Loucy (cell line): Measurements from ENCODE around the gene ADAMTS19.

Experiments
- H2AFZ ChIP-seq: fragments of 200-600 bp; sonication (generic); 2 replicates; pipeline ENCODE4 v1.6.0; 2016; ENCODE audit warnings: antibody characterized with exemption, mild to moderate bottlenecking, low read length, moderate library complexity
- H3F3A ChIP-seq: fragments of 200-600 bp; 2 replicates; pipeline ENCODE4 v1.6.0; 2016; ENCODE audit warnings: antibody characterized with exemption, low read depth, mild to moderate bottlenecking
- H3K27me3 ChIP-seq: fragments of 200-600 bp; sonication (generic); 2 replicates; pipeline ENCODE4 v1.6.1; 2014; ENCODE audit warnings: low read length, mild to moderate bottlenecking; ENCODE audit not compliant: insufficient read depth, poor library complexity, severe bottlenecking
- H3K36me3 ChIP-seq: fragments of 200-600 bp; sonication (generic); 2 replicates; pipeline ENCODE4 v1.6.1; 2016; ENCODE audit warnings: low read length; ENCODE audit not compliant: insufficient read depth
- H3K4me1 ChIP-seq: fragments of 200-600 bp; sonication (generic); 2 replicates; pipeline ENCODE4 v1.5.1; 2014; ENCODE audit warnings: low read length, mild to moderate bottlenecking; ENCODE audit not compliant: insufficient read depth, poor library complexity, severe bottlenecking
- H3K4me2 ChIP-seq: fragments of 200-600 bp; sonication (generic); 2 replicates; pipeline ENCODE4 v1.6.0; 2014; ENCODE audit warnings: antibody characterized with exemption, low read length, low read depth, mild to moderate bottlenecking; ENCODE audit not compliant: poor library complexity, severe bottlenecking
- H3K4me3 ChIP-seq: fragments of 200-600 bp; sonication (generic); 2 replicates; pipeline ENCODE4 v1.5.1; 2014; ENCODE audit warnings: low read length, mild to moderate bottlenecking, mixed read lengths; ENCODE audit not compliant: poor library complexity, severe bottlenecking
- H3K79me2 ChIP-seq: fragments of 200-600 bp; sonication (generic); 2 replicates; pipeline ENCODE4 v1.6.1; 2014; ENCODE audit warnings: low read length; ENCODE audit not compliant: insufficient read depth
- H3K9ac ChIP-seq: fragments of 200-600 bp; sonication (generic); 2 replicates; pipeline ENCODE4 v1.6.0; 2014; ENCODE audit warnings: mild to moderate bottlenecking, low read depth, low read length, moderate library complexity; ENCODE audit not compliant: poor library complexity, severe bottlenecking
- H3K9me2 ChIP-seq: fragments of 200-600 bp; sonication (generic); replicated peaks from 2 replicates; pipeline ENCODE4 v1.6.1; 2016; ENCODE audit warnings: low read depth, low read length, mixed read lengths
- H3K9me3 ChIP-seq: fragments of 200-600 bp; sonication (generic); 2 replicates; pipeline ENCODE4 v1.6.1; 2014; ENCODE audit warnings: mild to moderate bottlenecking, antibody characterized with exemption, low read length, low read depth; ENCODE audit not compliant: insufficient read depth
- H4K20me1 ChIP-seq: fragments of 200-600 bp; sonication (generic); 2 replicates; pipeline ENCODE4 v1.6.0; 2014; ENCODE audit warnings: antibody characterized with exemption, low read length, mild to moderate bottlenecking; ENCODE audit not compliant: insufficient read depth, poor library complexity, severe bottlenecking
- CTCF ChIP-seq: fragments of 200-600 bp; sonication (generic); conservative IDR thresholded peaks from 2 replicates; pipeline ENCODE4 v1.5.1; 2014; ENCODE audit warnings: mild to moderate bottlenecking, antibody characterized with exemption, low read length
- EZH2phosphoT487 ChIP-seq: fragments of 200-600 bp; IDR thresholded peaks from 2 replicates; pipeline ENCODE4 v1.6.1; 2018; ENCODE audit warnings: antibody characterized with exemption, mild to moderate bottlenecking, moderate library complexity, borderline replicate concordance

Gene ADAMTS19

GRCh38 chr5:129541051-129541450, 81.0 kb downstream of the ADAMTS19 start:
- H2AFZ ChIP-seq = no peak overlapping the region
- no peaks in the 10 kb centered on the region for H4K20me1 ChIP-seq
- H3K79me2 ChIP-seq = no peaks in the 10 kb centered on the region
- H3K4me1 ChIP-seq = no peaks in the 10 kb centered on the region
- H3F3A ChIP-seq = no peaks in the 10 kb centered on the region
- no peak overlapping the region for H3K9ac ChIP-seq
- H3K4me3 ChIP-seq = no peak overlapping the region
- no peak overlapping the region for H3K4me2 ChIP-seq
- H3K36me3 ChIP-seq = no peaks in the 10 kb centered on the region
- H3K9me2 ChIP-seq = no peaks in the 10 kb centered on the region
- H3K27me3 ChIP-seq = no peaks in the 10 kb centered on the region
- no peaks in the 10 kb centered on the region for H3K9me3 ChIP-seq
- TF ChIP-seq EZH2phosphoT487 (no peak), CTCF (no peak)

GRCh38 chr5:129541648-129542251, 81.7 kb downstream of the ADAMTS19 start:
- Histone ChIP-seq H3K79me2 (no peaks in the 10 kb centered on the region), H3K27me3 (no peaks in the 10 kb centered on the region), H3K9me2 (no peaks in the 10 kb centered on the region), H3K9ac (no peak overlapping the region), H3K4me1 (no peaks in the 10 kb centered on the region), H3K9me3 (no peaks in the 10 kb centered on the region), H3K4me2 (no peak overlapping the region), H3F3A (no peaks in the 10 kb centered on the region), H3K4me3 (no peak overlapping the region), H3K36me3 (no peaks in the 10 kb centered on the region), H4K20me1 (no peaks in the 10 kb centered on the region), H2AFZ (no peak overlapping the region)
- TF ChIP-seq CTCF (peak; percentile 58), EZH2phosphoT487 (no peak)

- Histone ChIP-seq H2AFZ (no peak overlapping the region), H3K9ac (no peak overlapping the region), H3K4me2 (no peak overlapping the region), H4K20me1 (no peaks in the 10 kb centered on the region), H3K9me2 (no peaks in the 10 kb centered on the region), H3K79me2 (no peaks in the 10 kb centered on the region), H3K36me3 (no peaks in the 10 kb centered on the region), H3K4me3 (no peak overlapping the region), H3K27me3 (no peaks in the 10 kb centered on the region), H3K4me1 (no peaks in the 10 kb centered on the region), H3F3A (no peaks in the 10 kb centered on the region), H3K9me3 (no peaks in the 10 kb centered on the region)
- no peak for TF ChIP-seq CTCF
- no peak for TF ChIP-seq EZH2phosphoT487
Measured at GRCh38 chr5:129547137-129547536, 87.0 kb downstream of the ADAMTS19 start.
